KMS-11 (cell line): ENCODE results near the gene SAMD9L.

Experiments
- H2AFZ ChIP-seq: fragments of 200-600 bp; sonication (generic); 2 replicates; pipeline ENCODE4 v1.6.1; 2016; ENCODE audit warnings: antibody characterized with exemption, mixed run types, low read depth
- H3K27ac ChIP-seq: fragments of 200-600 bp; sonication (generic); 2 replicates; pipeline ENCODE4 v1.6.1; 2016; ENCODE audit warnings: mild to moderate bottlenecking, mixed run types
- H3K27me3 ChIP-seq: fragments of 200-600 bp; sonication (generic); 2 replicates; pipeline ENCODE4 v1.6.1; 2017; ENCODE audit warnings: mild to moderate bottlenecking, low read depth, mixed run types, moderate library complexity; ENCODE audit not compliant: insufficient read depth
- H3K36me3 ChIP-seq: fragments of 200-600 bp; sonication (generic); 2 replicates; pipeline ENCODE4 v1.6.1; 2017; ENCODE audit warnings: mild to moderate bottlenecking, mixed run types; ENCODE audit not compliant: insufficient read depth
- H3K4me1 ChIP-seq: fragments of 200-600 bp; sonication (generic); 2 replicates; pipeline ENCODE4 v1.6.1; 2016; ENCODE audit warnings: mild to moderate bottlenecking, low read depth, mixed run types; ENCODE audit not compliant: poor library complexity, severe bottlenecking
- H3K4me2 ChIP-seq: fragments of 200-600 bp; sonication (generic); 2 replicates; pipeline ENCODE4 v1.7.0; 2016; ENCODE audit warnings: mild to moderate bottlenecking, mixed run types
- H3K4me3 ChIP-seq: fragments of 200-600 bp; sonication (generic); IDR thresholded peaks from 2 replicates; pipeline ENCODE4 v1.6.1; 2017; ENCODE audit warnings: low read depth, low read length, mixed read lengths; ENCODE audit not compliant: insufficient read depth
- H3K79me2 ChIP-seq: fragments of 200-600 bp; sonication (generic); 2 replicates; pipeline ENCODE4 v1.6.1; 2016; ENCODE audit warnings: low read depth, mixed run types; ENCODE audit not compliant: insufficient read depth
- H3K9ac ChIP-seq: fragments of 200-600 bp; sonication (generic); 2 replicates; pipeline ENCODE4 v1.6.1; 2016; ENCODE audit warnings: mild to moderate bottlenecking, mixed run types
- H4K20me1 ChIP-seq: fragments of 200-600 bp; sonication (generic); 2 replicates; pipeline ENCODE4 v1.6.1; 2016; ENCODE audit warnings: mild to moderate bottlenecking, mixed run types; ENCODE audit not compliant: insufficient read depth
- TF ChIP-seq, protein P1 (sequence below): fragments of 200-600 bp; sonication (generic); conservative IDR thresholded peaks from 2 replicates; pipeline ENCODE4 v1.6.1; 2017; ENCODE audit warnings: low read depth, mild to moderate bottlenecking, antibody characterized with exemption, low read length, moderate library complexity, mixed read lengths

Gene SAMD9L

DNA sequence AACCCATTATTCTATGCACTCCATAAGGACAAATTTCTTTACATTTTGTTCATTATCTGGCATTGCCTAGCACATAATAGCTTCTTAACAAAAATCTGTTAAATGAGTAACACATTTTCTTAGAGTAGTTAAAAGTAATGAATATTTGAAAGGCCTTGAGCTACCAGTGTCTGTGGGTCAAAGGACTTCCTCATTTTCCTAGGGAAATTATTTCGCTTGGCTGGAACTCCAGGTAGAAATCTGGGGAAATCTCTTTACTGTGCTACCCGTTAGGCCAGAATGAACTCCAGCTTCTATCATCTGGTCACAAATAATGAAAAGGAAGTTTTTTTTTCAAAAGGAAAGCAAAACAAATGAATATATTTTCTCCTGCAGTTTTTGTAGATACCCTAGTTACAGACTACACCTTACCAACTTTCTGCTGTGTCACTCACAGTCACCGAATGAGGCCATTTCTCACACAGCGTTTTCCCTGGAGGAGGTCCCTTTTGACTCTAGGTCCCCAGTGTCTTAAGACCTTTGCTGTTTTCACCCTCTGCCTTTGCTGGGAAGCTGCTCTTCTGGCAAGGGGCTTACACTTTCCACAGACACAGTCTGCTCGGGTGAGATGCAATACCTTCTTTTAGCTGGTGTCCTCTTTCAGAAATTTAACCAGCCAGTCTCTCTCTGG, 1.6 kb downstream of the SAMD9L start:
- Histone ChIP-seq H3K9ac (peak overlapping the region; percentile 69), H3K4me2 (peak overlapping the region; percentile 66), H3K4me3 (peak overlapping the region; percentile 74), H3K27me3 (no peaks in the 10 kb centered on the region), H4K20me1 (no peaks in the 10 kb centered on the region), H3K36me3 (peaks cover 7% of the 10 kb centered on the region; the same call in 1 of the 2 replicates), H3K4me1 (peaks cover 27% of the 10 kb centered on the region), H3K27ac (peak overlapping the region; percentile 82), H2AFZ (peak overlapping the region; percentile 39), H3K79me2 (peaks cover 22% of the 10 kb centered on the region; the same call in 1 of the 2 replicates)
- TF ChIP-seq, protein P1, sequence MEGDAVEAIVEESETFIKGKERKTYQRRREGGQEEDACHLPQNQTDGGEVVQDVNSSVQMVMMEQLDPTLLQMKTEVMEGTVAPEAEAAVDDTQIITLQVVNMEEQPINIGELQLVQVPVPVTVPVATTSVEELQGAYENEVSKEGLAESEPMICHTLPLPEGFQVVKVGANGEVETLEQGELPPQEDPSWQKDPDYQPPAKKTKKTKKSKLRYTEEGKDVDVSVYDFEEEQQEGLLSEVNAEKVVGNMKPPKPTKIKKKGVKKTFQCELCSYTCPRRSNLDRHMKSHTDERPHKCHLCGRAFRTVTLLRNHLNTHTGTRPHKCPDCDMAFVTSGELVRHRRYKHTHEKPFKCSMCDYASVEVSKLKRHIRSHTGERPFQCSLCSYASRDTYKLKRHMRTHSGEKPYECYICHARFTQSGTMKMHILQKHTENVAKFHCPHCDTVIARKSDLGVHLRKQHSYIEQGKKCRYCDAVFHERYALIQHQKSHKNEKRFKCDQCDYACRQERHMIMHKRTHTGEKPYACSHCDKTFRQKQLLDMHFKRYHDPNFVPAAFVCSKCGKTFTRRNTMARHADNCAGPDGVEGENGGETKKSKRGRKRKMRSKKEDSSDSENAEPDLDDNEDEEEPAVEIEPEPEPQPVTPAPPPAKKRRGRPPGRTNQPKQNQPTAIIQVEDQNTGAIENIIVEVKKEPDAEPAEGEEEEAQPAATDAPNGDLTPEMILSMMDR, result no peak

DNA sequence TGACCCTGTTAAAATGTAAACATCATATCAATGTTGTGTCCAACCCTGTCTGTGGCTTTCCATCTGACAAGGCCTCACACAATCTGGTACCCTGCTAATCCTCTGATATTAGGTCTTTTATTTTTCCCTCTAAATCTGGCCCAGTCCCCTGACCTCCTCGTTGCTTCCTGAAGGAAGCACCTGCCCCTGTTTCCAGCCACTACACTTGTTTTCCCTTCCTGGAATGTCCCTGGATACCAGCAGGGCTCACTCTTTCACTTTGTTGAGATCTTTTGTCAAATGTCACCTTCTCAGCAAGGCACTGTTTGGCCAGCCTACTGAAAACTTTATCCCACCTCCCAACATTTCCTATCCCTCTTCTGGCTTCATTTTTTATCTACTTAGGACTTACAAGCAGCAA, 2.1 kb downstream of the SAMD9L start:
- Histone ChIP-seq H3K4me3 (no peak overlapping the region), H3K4me2 (peak overlapping the region; percentile 66), H3K4me1 (peaks cover 27% of the 10 kb centered on the region), H2AFZ (no peak overlapping the region), H3K27ac (peak overlapping the region; percentile 82), H3K36me3 (peaks cover 7% of the 10 kb centered on the region; the same call in 1 of the 2 replicates), H3K9ac (peak overlapping the region; percentile 69; the same call in 1 of the 2 replicates), H4K20me1 (no peaks in the 10 kb centered on the region), H3K27me3 (no peaks in the 10 kb centered on the region), H3K79me2 (peaks cover 22% of the 10 kb centered on the region; the same call in 1 of the 2 replicates)
- TF ChIP-seq, protein P1, result no peak

DNA sequence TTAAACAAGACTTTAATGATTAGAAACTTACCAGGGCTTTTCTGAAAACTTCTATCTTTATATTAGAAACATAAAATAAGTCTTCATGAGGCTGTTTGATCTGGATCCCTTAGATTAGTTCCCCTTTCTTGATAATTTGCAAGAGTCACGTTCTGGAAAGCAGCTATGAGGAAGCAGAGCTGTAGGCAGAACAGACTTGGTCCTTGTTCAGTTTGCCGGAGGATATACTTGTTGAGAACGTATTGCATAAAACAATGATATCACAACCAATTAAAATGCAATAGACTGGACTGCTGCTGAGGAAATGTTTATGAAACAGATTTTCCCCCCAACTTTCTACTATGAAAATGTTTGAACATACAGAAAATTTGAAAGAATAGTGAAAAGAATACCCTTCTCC, 2.8 kb downstream of the SAMD9L start:
- H3K4me3 ChIP-seq, result no peak overlapping the region

DNA sequence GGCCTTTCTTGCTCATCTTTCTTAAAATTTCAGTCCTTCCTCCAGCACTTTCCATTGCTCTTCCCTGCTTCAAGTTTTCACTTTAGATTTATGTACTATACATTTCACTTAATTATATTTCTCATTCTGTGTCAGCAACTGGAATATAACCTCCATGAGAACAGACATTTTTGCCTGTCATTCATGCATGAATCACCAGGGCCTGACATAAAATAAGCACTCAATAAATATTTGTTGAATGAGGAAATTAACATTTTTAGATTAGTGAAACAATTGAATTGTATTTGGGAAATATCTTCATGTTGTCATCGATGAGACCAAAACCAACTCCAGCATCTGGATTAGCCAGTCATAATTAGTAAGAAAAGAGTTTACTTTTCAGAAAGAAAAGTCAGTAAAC, 6.1 kb downstream of the SAMD9L start:
- no peak overlapping the region for H3K4me2 ChIP-seq
- no peak overlapping the region for H3K4me3 ChIP-seq
- no peak overlapping the region for H3K27ac ChIP-seq
- H3K36me3 ChIP-seq, result peaks cover 7% of the 10 kb centered on the region; the same call in 1 of the 2 replicates
- no peak overlapping the region for H3K9ac ChIP-seq
- TF ChIP-seq, protein P1, result no peak
- H2AFZ ChIP-seq, result no peak overlapping the region
- no peaks in the 10 kb centered on the region for H4K20me1 ChIP-seq
- peaks cover 17% of the 10 kb centered on the region for H3K4me1 ChIP-seq
- peaks cover 15% of the 10 kb centered on the region; the same call in 1 of the 2 replicates for H3K79me2 ChIP-seq
- H3K27me3 ChIP-seq, result no peaks in the 10 kb centered on the region

More for the DNA sequence above, 2.8 kb downstream of the SAMD9L start:
- H3K36me3 ChIP-seq, result peaks cover 7% of the 10 kb centered on the region; the same call in 1 of the 2 replicates
- peaks cover 27% of the 10 kb centered on the region for H3K4me1 ChIP-seq
- no peak overlapping the region for H3K27ac ChIP-seq
- H3K4me2 ChIP-seq, result peak overlapping the region; percentile 66; the same call in 1 of the 2 replicates
- no peak overlapping the region for H3K9ac ChIP-seq
- H4K20me1 ChIP-seq, result no peaks in the 10 kb centered on the region
- TF ChIP-seq, protein P1, result no peak
- H2AFZ ChIP-seq, result no peak overlapping the region
- H3K27me3 ChIP-seq, result no peaks in the 10 kb centered on the region
- peaks cover 22% of the 10 kb centered on the region; the same call in 1 of the 2 replicates for H3K79me2 ChIP-seq
